AG20443 (cell line): ENCODE measurements around the gene CXCL10.
"Not testable (repeated sequence)": the region's sequence is repeated elsewhere in the genome, so short reads cannot be mapped to it uniquely, and the experiment has no call there.

Experiments
- DNase-seq: peaks from one replicate; pipeline ENCODE4 v3.0.0; 2012; ENCODE audit warnings: low spot score, mixed read lengths

CXCL10 gene

GRCh38 chr4:76028350-76028765, 5.1 kb upstream of the CXCL10 start:
- DNase-seq, result no peak

GRCh38 chr4:76024065-76024464, 768 bp upstream of the CXCL10 start:
- DNase-seq, result no peak

GRCh38 chr4:76022677-76023076, 620 bp downstream of the CXCL10 start:
- DNase-seq, result no peak

- DNase-seq, result no peak
Measured at GRCh38 chr4:76022031-76022430, 1.3 kb downstream of the CXCL10 start.

- DNase-seq, result no peak
Measured at GRCh38 chr4:76017056-76017686, 6.1 kb downstream of the CXCL10 start.

- DNase-seq, result no peak
Measured at GRCh38 chr4:76016393-76016792, 6.9 kb downstream of the CXCL10 start.

GRCh38 chr4:76013540-76013939, 9.8 kb downstream of the CXCL10 start:
- DNase-seq, result no peak

GRCh38 chr4:76012388-76012801, 10.9 kb downstream of the CXCL10 start:
- DNase-seq, result no peak

GRCh38 chr4:76011700-76012387, 11.5 kb downstream of the CXCL10 start:
- DNase-seq, result peak; percentile 75

GRCh38 chr4:76011018-76011670, 12.2 kb downstream of the CXCL10 start:
- DNase-seq, result no peak

- DNase-seq, result no peak
Measured at GRCh38 chr4:76010576-76010975, 12.7 kb downstream of the CXCL10 start.

GRCh38 chr4:76009311-76009710, 14.0 kb downstream of the CXCL10 start:
- DNase-seq, result no peak

- no peak for DNase-seq
Measured at GRCh38 chr4:76007089-76007862, 16.0 kb downstream of the CXCL10 start, which contains the start of gene CXCL9. Gene CXCL9 (minus strand): TSS chr4:76007509. CDS start chr4:76007449, 60 bp downstream.

GRCh38 chr4:76003620-76004019, 19.7 kb downstream of the CXCL10 start:
- DNase-seq, result no peak

- no peak for DNase-seq
Measured at GRCh38 chr4:76003035-76003434, 20.3 kb downstream of the CXCL10 start.

- DNase-seq, result no peak
Measured at GRCh38 chr4:76002176-76002575, 21.1 kb downstream of the CXCL10 start.

- DNase-seq, result no peak
Measured at GRCh38 chr4:76001700-76002099, 21.6 kb downstream of the CXCL10 start.

GRCh38 chr4:76000279-76000678, 23.0 kb downstream of the CXCL10 start:
- no peak for DNase-seq

- not testable (repeated sequence) for DNase-seq
Measured at GRCh38 chr4:75998525-75999147, 24.7 kb downstream of the CXCL10 start.

GRCh38 chr4:75997946-75998345, 25.4 kb downstream of the CXCL10 start:
- no peak for DNase-seq

GRCh38 chr4:75997081-75997480, 26.2 kb downstream of the CXCL10 start:
- DNase-seq, result no peak

GRCh38 chr4:75995727-75996126, 27.6 kb downstream of the CXCL10 start:
- DNase-seq, result peak; percentile 53
